ENCODE data around the gene KCNH3. TPM values are rescaled to one million over a fixed set of nuclear protein-coding genes. Genes with fewer than 3 reads are reported as not detected.
"Not testable (repeated sequence)": the region's sequence is repeated elsewhere in the genome, so short reads cannot be mapped to it uniquely, and the experiment has no call there.

The KCNH3 gene
- total RNA-seq, 1 donor from 2014 or later, result under 0.01 TPM

DNA sequence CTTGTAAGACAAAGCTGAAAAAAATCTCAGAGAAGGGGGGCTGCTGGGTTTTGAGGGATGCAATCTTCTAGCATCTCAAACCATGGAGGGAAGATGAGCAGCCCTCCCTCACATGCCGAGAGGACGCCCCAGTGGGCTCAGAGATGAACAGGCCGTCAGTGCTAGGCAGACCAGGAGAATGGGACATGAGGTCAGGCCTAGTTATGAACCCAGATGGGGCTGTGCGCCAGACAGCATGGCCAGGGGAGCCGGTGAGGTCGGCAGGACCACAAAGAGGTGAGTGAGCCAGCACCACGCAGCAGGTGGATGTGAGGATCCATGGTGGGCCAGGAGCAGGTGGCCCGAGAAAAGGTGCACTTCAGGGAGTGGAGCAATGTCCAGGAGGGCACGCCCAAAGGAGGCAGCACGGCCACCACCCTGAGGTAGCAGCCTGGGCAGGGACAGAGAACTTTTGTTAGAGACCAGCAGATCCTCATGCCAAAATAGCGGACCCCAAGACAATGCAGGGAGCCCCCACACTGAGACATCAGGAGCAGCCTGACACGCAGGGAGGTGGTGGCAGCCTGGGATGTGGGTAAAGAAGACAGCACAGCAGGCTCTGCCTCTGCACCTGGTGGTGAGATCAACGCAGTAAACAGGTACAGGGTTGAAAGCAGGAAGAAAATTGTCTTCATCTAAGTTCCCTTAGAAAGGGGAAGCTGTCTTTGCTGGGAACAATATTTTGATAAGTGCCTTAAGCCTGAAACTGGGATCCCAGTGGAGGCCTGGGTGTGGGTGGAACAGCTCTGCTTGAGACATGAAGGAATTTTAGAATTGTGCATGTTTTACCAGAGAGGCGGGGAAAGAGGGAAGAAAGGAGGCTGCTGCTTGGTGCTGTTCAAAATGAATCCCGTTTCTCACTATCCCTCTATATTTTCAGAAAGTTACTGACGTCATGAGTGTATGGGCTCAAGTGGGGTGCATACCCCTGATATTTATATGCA, 46.9 kb downstream of the KCNH3 start:
- DNase-seq (ENCODE audit: low read depth in 2 of 2), result no peak

DNA sequence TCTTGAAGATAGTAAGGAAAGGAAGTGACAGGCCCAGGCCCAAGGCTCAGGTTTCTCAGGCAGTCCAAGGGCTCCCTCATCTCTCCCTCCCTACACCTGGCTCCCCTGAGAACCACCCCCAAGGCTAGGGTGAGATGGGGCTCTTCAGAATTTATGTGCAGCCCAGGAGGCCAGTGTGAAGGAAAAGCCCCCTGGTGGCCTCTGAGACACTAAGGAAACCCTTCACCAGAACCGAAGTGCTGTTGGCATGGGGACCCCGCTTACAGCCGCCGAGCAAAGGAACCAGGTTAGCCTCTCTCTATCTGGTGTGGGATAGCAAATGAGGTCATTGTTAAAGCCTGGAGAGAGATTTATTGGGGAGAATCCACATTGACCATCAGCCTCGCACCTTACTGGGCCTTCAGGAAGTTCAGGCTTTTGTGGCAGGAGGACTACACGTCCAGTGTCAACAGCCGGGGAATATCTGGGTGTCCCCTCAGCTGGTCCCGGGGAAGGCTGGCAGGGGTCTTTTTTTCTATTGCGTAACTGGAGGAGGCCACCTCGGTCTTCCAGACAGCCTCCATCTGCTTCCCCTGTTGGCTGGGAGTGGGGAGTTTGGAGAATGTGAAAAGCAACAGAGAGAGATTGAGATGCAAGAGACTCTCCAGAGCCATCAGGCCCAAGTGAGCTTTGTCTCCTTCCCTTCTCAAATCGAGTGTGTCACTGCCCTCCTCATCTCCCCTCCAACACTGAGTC, 48.5 kb downstream of the KCNH3 start:
- DNase-seq (ENCODE audit: low read depth in 2 of 2), result no peak

DNA sequence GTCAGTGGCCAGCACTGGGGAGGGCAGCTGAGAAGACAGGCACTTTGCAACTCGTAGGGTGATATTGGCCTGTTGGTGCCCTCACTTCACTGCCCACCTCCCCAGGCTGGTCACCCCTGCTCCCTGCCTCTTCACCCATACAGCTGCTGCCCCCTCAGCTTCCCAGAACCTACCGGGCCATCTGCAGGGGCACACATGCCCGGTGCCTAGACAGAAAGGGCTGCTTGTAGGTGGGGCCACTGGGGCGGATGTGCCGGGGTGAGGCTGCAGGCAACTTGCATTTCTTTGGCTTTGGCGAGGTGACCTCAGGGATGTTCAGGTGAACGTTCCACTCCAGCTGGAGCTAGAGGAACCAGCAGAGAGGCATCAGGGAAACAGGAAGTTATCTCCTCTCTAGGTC, 49.5 kb downstream of the KCNH3 start:
- no peak for DNase-seq (ENCODE audit: low read depth in 2 of 2)

DNA sequence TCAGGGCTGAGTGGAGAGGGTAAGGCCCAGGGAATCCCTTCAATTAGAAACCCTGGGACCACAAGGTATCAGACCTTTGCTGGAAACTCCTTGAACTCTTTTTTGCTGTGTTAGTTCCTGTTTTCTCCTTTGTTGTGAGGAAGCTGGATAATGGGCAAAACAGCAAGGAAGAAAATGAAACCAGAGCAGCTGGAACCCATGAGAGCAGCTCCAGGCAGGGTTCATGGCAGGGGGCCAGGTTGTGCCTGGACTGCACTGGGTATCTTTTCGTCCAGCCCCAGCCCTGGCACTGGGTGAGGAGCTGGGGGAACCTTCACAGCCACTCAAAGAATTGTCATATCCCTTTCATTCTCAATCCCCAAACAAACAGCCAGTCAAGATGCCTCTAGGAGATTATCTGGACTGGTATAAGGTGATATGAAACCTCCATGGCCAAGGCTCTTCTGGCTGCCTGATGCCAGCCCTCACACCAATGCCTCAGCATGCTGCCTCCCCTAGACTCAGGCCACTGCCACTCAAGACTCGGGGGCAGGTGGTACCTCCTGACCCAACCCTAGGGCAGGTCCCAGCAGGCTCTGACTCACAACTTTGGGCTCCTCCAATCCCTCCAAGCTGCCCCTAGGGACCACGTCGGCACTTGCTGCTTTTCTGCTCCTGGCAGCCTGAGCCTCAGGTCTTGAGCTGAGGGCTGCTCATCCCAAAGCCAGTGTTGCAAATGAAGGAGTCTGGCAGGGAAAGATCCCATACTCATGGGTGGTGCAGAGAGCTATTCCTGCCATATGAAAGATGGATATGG, 50.1 kb downstream of the KCNH3 start:
- no peak for DNase-seq (ENCODE audit: low read depth in 2 of 2)

DNA sequence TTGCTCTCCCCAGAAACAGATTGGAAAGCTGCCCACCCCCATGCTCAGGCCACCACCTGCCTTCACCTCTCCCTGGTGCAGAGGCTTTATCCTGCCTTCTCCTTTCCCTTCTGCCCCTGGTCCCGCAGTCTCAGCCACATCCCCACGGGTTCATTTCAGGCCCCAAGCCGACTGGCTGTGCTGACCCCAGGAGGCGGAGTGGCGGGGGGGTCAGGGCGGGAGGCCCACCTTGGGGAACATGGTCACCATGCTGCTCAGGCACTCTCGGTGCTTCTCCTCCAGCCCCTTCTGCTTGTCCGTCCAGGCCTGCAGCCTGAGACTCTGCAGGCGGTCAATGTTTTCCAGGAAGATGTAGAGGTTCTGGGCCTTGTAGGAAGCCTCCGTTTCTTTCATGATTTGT, 59.7 kb downstream of the KCNH3 start:
- no peak for DNase-seq (ENCODE audit: low read depth in 2 of 2)

DNA sequence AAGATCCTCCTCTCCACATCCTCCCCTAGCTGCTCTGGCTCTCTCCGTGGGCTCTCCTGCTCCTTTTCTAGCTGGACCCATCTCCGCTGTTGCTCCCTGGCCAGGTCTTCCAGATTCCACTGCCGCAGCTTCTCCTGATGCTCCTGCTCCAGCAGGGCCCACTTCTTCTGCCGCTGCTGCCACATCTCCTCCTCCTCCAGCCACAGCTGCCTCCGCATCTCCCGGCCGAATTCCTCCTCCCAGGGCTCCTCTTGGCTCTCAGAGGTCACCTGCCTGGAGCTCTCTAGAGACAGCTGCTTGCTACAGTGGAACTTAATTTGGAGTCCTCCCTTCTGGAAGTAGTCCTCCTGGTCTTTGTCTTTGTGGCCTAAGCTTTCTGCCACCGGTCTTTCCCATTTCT, 61.1 kb downstream of the KCNH3 start:
- DNase-seq (ENCODE audit: low read depth in 2 of 2), result no peak

DNA sequence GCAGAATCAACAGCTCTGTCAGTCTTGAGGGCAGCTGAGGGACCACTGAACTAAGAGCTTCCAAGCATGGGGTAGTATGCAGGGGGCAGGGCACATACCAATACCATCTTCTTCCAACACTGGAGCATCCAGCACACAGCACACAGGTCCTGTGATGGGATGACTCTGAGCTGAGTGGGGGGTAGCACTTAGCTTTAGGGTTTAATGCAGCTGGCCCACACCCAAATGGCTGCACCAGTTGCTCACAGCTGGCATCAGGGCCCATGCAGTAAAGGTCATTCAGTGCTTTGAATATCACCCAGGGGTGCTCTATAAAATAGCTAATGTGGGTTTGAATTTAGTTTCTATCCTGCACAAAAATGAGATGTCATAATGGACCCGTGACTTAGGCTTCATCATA, 64.9 kb downstream of the KCNH3 start:
- no peak for DNase-seq (ENCODE audit: low read depth in 2 of 2)

DNA sequence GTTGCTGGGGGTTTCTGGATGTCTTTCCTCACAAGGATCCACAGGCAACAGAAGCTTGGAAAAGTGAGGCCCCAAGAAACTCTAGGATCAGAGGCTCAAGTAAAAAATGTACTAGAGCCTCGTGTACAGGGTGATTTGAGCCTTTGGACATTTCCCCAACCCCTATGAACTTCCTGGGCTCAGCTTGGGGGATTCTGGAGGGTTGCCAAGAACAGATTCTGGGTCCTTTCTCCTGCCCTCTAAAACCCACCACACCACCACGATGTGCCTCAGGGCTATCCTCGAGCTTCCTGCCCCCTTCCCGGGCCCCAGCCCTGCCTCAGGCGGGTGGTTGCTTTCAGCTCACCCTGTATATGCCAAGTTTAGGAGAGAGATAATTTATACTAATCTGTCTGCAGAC, 66.0 kb downstream of the KCNH3 start:
- DNase-seq (ENCODE audit: low read depth in 2 of 2), result no peak

DNA sequence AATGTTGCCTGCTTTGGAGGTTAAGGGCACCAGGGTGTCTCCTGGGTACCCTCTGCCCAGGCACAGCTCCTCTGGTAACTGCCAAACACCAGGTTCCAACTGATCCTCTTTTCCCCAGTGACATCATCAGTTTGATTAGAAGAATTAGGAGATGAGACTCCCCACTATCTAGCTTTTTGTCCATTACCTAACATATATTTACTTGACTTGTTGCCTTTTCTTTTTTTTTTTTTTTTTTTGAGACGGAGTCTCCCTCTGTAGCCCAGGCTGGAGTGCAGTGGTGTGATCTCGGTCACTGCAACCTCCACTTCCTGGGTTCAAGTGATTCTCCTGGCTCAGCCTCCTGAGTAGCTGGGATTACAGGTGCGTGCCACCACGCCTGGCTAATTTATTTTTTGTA, 66.7 kb downstream of the KCNH3 start, which contains the start of gene FAM186B:
Gene FAM186B (minus strand): TSS at position 101 of the 400 bp plus-strand sequence. CDS start 162 bp downstream, outside the sequence.
- not testable (repeated sequence) for DNase-seq (ENCODE audit: low read depth in 2 of 2)

Other genes with a start within 250 kb of the KCNH3 start
- not detected in 2 replicates for gene PRPH, start 243.9 kb upstream of the KCNH3 start, total RNA-seq
- gene TROAP, start 215.8 kb upstream of the KCNH3 start, total RNA-seq, result 5.1 and 9.6 TPM in 2 replicates
- not detected in 2 replicates for gene C1QL4, start 201.8 kb upstream of the KCNH3 start, total RNA-seq
- gene DNAJC22, start 192.1 kb upstream of the KCNH3 start, total RNA-seq, result 0.51 and 1.9 TPM in 2 replicates
- 15.0 and 16.8 TPM in 2 replicates for gene SPATS2, start 171.6 kb upstream of the KCNH3 start, total RNA-seq
- gene MCRS1, start 29.1 kb downstream of the KCNH3 start, total RNA-seq, result 48.5 and 52.7 TPM in 2 replicates
- gene FAM186B, start 66.6 kb downstream of the KCNH3 start, total RNA-seq, result 0.13 TPM in 2 replicates
- gene PRPF40B, start 84.5 kb downstream of the KCNH3 start, total RNA-seq, result 1.5 and 1.8 TPM in 2 replicates
- 70.0 and 71.4 TPM in 2 replicates for gene FMNL3, start 168.4 kb downstream of the KCNH3 start, total RNA-seq
- gene TMBIM6, start 202.5 kb downstream of the KCNH3 start, total RNA-seq, result 272 and 419 TPM in 2 replicates